CD14-positive monocyte (primary cell): Measurements from ENCODE around the gene PNO1. TPM values are rescaled to one million over a fixed set of nuclear protein-coding genes. Genes with fewer than 3 reads are reported as not detected.

ENCODE experiments used
- DNase-seq, 3 donors: peaks; one replicate each; pipeline ENCODE4 v3.0.0-alpha.2; 2011 to 2022
- H2AFZ ChIP-seq: 2 replicates; pipeline ENCODE4 v1.6.0; 2012; ENCODE audit warnings: mild to moderate bottlenecking, low read depth, low read length, inconsistent platforms; ENCODE audit not compliant: insufficient read depth, poor library complexity, severe bottlenecking
- H3K27ac ChIP-seq, 2 donors: 1 replicate in 1 of 2; 2 replicates in 1 of 2; pipeline ENCODE4 v1.5.1; 2012 to 2013; ENCODE audit warnings: low read length in 2 of 2, control low read depth in 1 of 2, inconsistent platforms in 1 of 2, low read depth in 1 of 2, mild to moderate bottlenecking in 1 of 2
- H3K27me3 ChIP-seq, 2 donors: one replicate each; pipeline versions ENCODE4 v1.6.0 to v1.6.1; 2011 to 2013; ENCODE audit warnings: low read length in 2 of 2; ENCODE audit not compliant: control insufficient read depth in 2 of 2, insufficient read depth in 2 of 2
- H3K36me3 ChIP-seq, 2 donors: replicated peaks in 1 of 2; 1 replicate in 1 of 2; 2 replicates in 1 of 2; pipeline versions ENCODE4 v1.5.1 to v1.6.1; 2012 to 2013; ENCODE audit warnings: low read length in 2 of 2, control low read depth in 1 of 2, inconsistent platforms in 1 of 2, mild to moderate bottlenecking in 1 of 2; ENCODE audit not compliant: insufficient read depth in 2 of 2, control insufficient read depth in 1 of 2
- H3K4me1 ChIP-seq, 2 donors: 1 replicate in 1 of 2; 2 replicates in 1 of 2; pipeline versions ENCODE4 v1.5.1 to v1.6.1; 2012 to 2013; ENCODE audit warnings: low read length in 2 of 2, control low read depth in 1 of 2, inconsistent platforms in 1 of 2, mild to moderate bottlenecking in 1 of 2, moderate library complexity in 1 of 2; ENCODE audit not compliant: insufficient read depth in 2 of 2, control insufficient read depth in 1 of 2
- H3K4me2 ChIP-seq: replicated peaks from 2 replicates; pipeline ENCODE3; 2012; ENCODE audit warnings: low read length, moderate library complexity, mild to moderate bottlenecking; ENCODE audit not compliant: poor library complexity, severe bottlenecking; ENCODE audit errors: extremely low read depth
- H3K4me3 ChIP-seq, 3 experiments: fragments of 200-600 bp in 1 of 3; sonication (generic) in 1 of 3; replicated peaks in 1 of 3; 1 replicate in 2 of 3; 2 replicates in 1 of 3; pipeline ENCODE4 v1.5.1; 2011 to 2013; ENCODE audit warnings: low read length in 3 of 3, mild to moderate bottlenecking in 3 of 3, control low read depth in 2 of 3, low read depth in 2 of 3, inconsistent platforms in 1 of 3, moderate library complexity in 1 of 3
- H3K79me2 ChIP-seq: 2 replicates; pipeline ENCODE4 v1.6.0; 2012; ENCODE audit warnings: mild to moderate bottlenecking, control low read depth, inconsistent platforms, low read length, moderate library complexity; ENCODE audit not compliant: insufficient read depth
- H3K9ac ChIP-seq: 2 replicates; pipeline ENCODE4 v1.6.0; 2017; ENCODE audit warnings: low read length, mild to moderate bottlenecking; ENCODE audit not compliant: insufficient read depth, poor library complexity, severe bottlenecking
- H3K9me3 ChIP-seq, 2 donors: replicated peaks in 1 of 2; 1 replicate in 1 of 2; 2 replicates in 1 of 2; pipeline versions ENCODE4 v1.5.1 to v1.6.1; 2012 to 2013; ENCODE audit warnings: low read length in 2 of 2, control low read depth in 1 of 2; ENCODE audit not compliant: control insufficient read depth in 1 of 2, insufficient read depth in 1 of 2
- H4K20me1 ChIP-seq: 2 replicates; pipeline ENCODE4 v1.6.0; 2012; ENCODE audit warnings: mild to moderate bottlenecking, low read length, control low read depth, moderate library complexity; ENCODE audit not compliant: insufficient read depth
- H3K27ac Mint-ChIP-seq, 7 donors: one replicate each; pipeline ENCODE4 v1.8.0; 2020; ENCODE audit warnings: mild to moderate bottlenecking in 7 of 7, mixed read lengths in 7 of 7, moderate library complexity in 6 of 7, inconsistent platforms in 2 of 7
- H3K27me3 Mint-ChIP-seq, 3 donors: one replicate each; pipeline ENCODE4 v1.8.0; 2021 to 2022; ENCODE audit warnings: low read depth in 3 of 3, mild to moderate bottlenecking in 3 of 3, mixed read lengths in 3 of 3, moderate library complexity in 3 of 3, inconsistent platforms in 1 of 3
- H3K36me3 Mint-ChIP-seq, 2 donors: one replicate each; pipeline ENCODE4 v1.8.0; 2020; ENCODE audit warnings: mixed read lengths in 2 of 2, inconsistent platforms in 1 of 2, mild to moderate bottlenecking in 1 of 2
- H3K4me1 Mint-ChIP-seq: one replicate; pipeline ENCODE4 v1.8.0; 2020; ENCODE audit warnings: mild to moderate bottlenecking, mixed read lengths
- H3K4me3 Mint-ChIP-seq, 2 donors: one replicate each; pipeline ENCODE4 v1.8.0; 2020; ENCODE audit warnings: mild to moderate bottlenecking in 2 of 2, mixed read lengths in 2 of 2, moderate library complexity in 1 of 2
- H3K9me3 Mint-ChIP-seq, 7 donors: one replicate each; pipeline ENCODE4 v1.8.0; 2020 to 2022; ENCODE audit warnings: mixed read lengths in 7 of 7, mild to moderate bottlenecking in 6 of 7, moderate library complexity in 6 of 7, inconsistent platforms in 2 of 7
- CTCF ChIP-seq: fragments of 200-600 bp; IDR thresholded peaks from one replicate; pipeline ENCODE4 v1.8.0; 2022; ENCODE audit warnings: antibody characterized with exemption, mild to moderate bottlenecking
- WGBS: methylation state at CpG from one replicate; pipeline ENCODE4 v1.1.5; 2013; ENCODE audit warnings: missing lambda C conversion rate; ENCODE audit not compliant: insufficient coverage; 5-methylcytosine and 5-hydroxymethylcytosine counted together
- intact Hi-C, 2 donors: fragments of 100-400 bp; cut with micrococcal nuclease; formaldehyde crosslinking; loops; one replicate each; pipeline versions ENCODE4 v1.15.0 to v1.15.1; 2023
- polyA plus RNA-seq, 3 donors: library from polyadenylated mRNA; depleted of rRNA in 1 of 3; unstranded in 2 of 3; stranded (reverse) in 1 of 3; fragments of 300-500 nt in 2 of 3; fragments of >200 nt in 1 of 3; fragmentation: Illumina TruSeq in 2 of 3; gene quantifications; 1 replicate in 2 of 3; 2 replicates in 1 of 3; pipeline ENCODE4 v1.2.3, GENCODE V29; 2012 to 2021

The PNO1 gene
- polyA plus RNA-seq, 3 donors, result 4.7 to 14.0 (median 10.8) TPM

GRCh38 chr2:68206793-68207192 lies 49.1 kb downstream of the PNO1 start:
- no peak for TF ChIP-seq CTCF
- H3K9me3 ChIP-seq, result no peaks in the 10 kb centered on the region
- no peaks in the 10 kb centered on the region for H3K27me3 Mint-ChIP-seq
- no peak overlapping the region for H3K4me2 ChIP-seq
- peaks cover 0 to 2% (median 0%) of the 10 kb centered on the region in 7 donors for H3K9me3 Mint-ChIP-seq
- H3K27ac Mint-ChIP-seq, result peak overlapping the region; percentile 1 to 83 (median 64)
- intact Hi-C loops, result no loop called here
- H3K36me3 Mint-ChIP-seq, result peaks cover 26 to 39% of the 10 kb centered on the region in 2 donors
- H3K4me1 ChIP-seq, result peaks cover 6 to 18% of the 10 kb centered on the region in 2 donors
- DNase-seq, result peak; percentile 21 to 37 (median 25)
- no peak overlapping the region for H3K9ac ChIP-seq
- H3K27me3 ChIP-seq, result no peaks in the 10 kb centered on the region
- H3K36me3 ChIP-seq, result peaks cover 4 to 30% of the 10 kb centered on the region in 2 donors
- peaks cover 100% of the 10 kb centered on the region for H4K20me1 ChIP-seq
- H3K79me2 ChIP-seq, result peaks cover 100% of the 10 kb centered on the region
- peak overlapping the region in 1 of 2 donors; percentile 3 for H3K4me3 Mint-ChIP-seq
- peaks cover 30% of the 10 kb centered on the region for H3K4me1 Mint-ChIP-seq
- no peak overlapping the region for H2AFZ ChIP-seq
- H3K4me3 ChIP-seq, result no peak overlapping the region
- H3K27ac ChIP-seq, result peak overlapping the region in 1 of 2 donors; percentile 60

GRCh38 chr2:68214381-68214780 lies 56.7 kb downstream of the PNO1 start:
- TF ChIP-seq CTCF, result no peak
- Mint-ChIP-seq H3K4me1 (peaks cover 19% of the 10 kb centered on the region), H3K9me3 (no peaks in the 10 kb centered on the region), H3K27me3 (no peaks in the 10 kb centered on the region), H3K4me3 (no peak overlapping the region), H3K27ac (no peak overlapping the region), H3K36me3 (peaks cover 41 to 54% of the 10 kb centered on the region in 2 donors)
- Histone ChIP-seq H3K9me3 (no peaks in the 10 kb centered on the region), H3K4me2 (no peak overlapping the region), H3K27me3 (no peaks in the 10 kb centered on the region), H4K20me1 (peaks cover 100% of the 10 kb centered on the region), H3K27ac (no peak overlapping the region), H3K36me3 (peaks cover 14 to 54% of the 10 kb centered on the region in 2 donors), H3K9ac (no peak overlapping the region), H3K4me3 (no peak overlapping the region), H3K79me2 (peaks cover 100% of the 10 kb centered on the region), H2AFZ (no peak overlapping the region), H3K4me1 (no peaks in the 10 kb centered on the region)
- WGBS, result 100% methylated on average over 1 of the region's 5 CpGs
- intact Hi-C loops, result no loop called here
- no peak for DNase-seq
